ENCODE data around the gene KITLG. TPM values are rescaled to one million over a fixed set of nuclear protein-coding genes. Genes with fewer than 3 reads are reported as not detected.
A peak's percentile ranks its signal among the peaks of the same experiment; 100 is the strongest.
"Not testable (repeated sequence)": the region's sequence is repeated elsewhere in the genome, so short reads cannot be mapped to it uniquely, and the experiment has no call there.

Gene KITLG, protein sequence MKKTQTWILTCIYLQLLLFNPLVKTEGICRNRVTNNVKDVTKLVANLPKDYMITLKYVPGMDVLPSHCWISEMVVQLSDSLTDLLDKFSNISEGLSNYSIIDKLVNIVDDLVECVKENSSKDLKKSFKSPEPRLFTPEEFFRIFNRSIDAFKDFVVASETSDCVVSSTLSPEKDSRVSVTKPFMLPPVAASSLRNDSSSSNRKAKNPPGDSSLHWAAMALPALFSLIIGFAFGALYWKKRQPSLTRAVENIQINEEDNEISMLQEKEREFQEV
- 4.6 and 5.7 TPM in 2 replicates for total RNA-seq (2021)
- percentile 57 among the genes with signal in this experiment for Bru-seq, nascent RNA
- percentile 56 among the genes with signal in this experiment for BruChase-seq, experiment 1, labeled RNA remaining after a 2-hour chase
- percentile 44 among the genes with signal in this experiment for BruChase-seq, experiment 2, labeled RNA remaining after a 6-hour chase
- long read RNA-seq, full-length matches to known transcripts: 2 of 2 reads
- long read RNA-seq, partial matches to known transcripts: 0 of 2 reads
- long read RNA-seq, other reads (novel, unspliced or antisense): 0 of 2 reads

DNA sequence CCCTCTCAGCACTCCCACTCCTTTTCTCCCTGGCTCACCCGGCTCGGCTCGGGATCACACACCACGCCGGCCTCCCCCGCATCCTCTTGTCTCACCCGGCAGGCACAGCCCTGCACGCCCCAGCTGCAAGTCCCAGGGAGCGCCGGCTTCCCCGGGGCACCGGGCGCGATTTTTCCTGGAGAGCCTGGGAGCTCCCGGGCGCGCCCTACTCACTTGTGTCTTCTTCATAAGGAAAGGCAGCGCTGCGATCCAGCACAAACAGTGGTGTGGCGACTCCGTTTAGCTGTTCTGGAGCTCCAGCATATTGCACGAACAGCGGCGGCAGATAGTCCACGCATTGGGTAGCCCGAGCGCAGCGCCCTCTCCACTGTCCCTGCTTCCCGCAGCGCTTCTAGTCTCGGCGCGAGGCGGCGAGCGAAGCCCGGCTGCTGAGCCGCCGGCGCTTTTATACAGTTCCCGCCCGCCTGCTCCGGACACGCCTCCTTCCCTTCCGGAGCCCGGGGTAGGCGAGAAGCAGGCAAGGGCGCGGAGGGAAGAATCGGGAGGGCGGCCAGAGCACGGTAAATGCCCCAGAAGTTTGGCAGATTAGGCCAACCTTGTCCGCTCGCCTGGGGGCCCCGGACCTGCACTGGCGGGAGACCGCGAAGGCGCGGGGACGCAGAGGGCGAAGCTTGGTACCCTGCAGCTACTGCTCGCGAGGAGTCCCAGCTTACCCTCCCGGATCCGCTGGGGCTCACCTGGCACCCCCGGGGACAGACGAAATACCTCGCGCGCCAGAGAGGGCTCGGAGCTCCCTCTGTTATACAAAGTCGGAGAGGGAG is at the start of gene KITLG:
KITLG (minus strand) TSS at position 421 of the 821 bp plus-strand sequence; CDS start at position 228, 193 bp downstream.
- DNase-seq (ENCODE audit: low spot score): peak; percentile 89
- Histone ChIP-seq H3K36me3 (ENCODE audit: insufficient read depth, low read length, poor library complexity, severe bottlenecking) (no peaks in the 10 kb centered on the region), H3K9me3 (ENCODE audit: low read depth, low read length, poor library complexity, severe bottlenecking) (no peaks in the 10 kb centered on the region), H3K27me3 (replicated peaks; ENCODE audit: insufficient read depth, low read depth, low read length, poor library complexity) (no peaks in the 10 kb centered on the region), H3K27ac (ENCODE audit: low read depth, low read length, poor library complexity, severe bottlenecking) (no peak within 1 kb of the TSS), H3K4me3 (ENCODE audit: low read depth, low read length, poor library complexity, severe bottlenecking) (peak within 1 kb of the TSS; percentile 65), H3K4me1 (ENCODE audit: insufficient read depth, low read length, poor library complexity, severe bottlenecking) (peaks cover 12% of the 10 kb centered on the region)
- intact Hi-C loops (cut with micrococcal nuclease; ENCODE audit: unreplicated experiment): no loop called here
- POLR2A ChIA-PET (ENCODE audit: low non-redundant PET): interaction anchor here (0.6 to 0.7 kb wide), 2 partner anchors 14 to 15 kb away, joined by 3 to 19 read pairs; no protein-coding TSS in a partner anchor
- TF ChIP-seq, protein P1, sequence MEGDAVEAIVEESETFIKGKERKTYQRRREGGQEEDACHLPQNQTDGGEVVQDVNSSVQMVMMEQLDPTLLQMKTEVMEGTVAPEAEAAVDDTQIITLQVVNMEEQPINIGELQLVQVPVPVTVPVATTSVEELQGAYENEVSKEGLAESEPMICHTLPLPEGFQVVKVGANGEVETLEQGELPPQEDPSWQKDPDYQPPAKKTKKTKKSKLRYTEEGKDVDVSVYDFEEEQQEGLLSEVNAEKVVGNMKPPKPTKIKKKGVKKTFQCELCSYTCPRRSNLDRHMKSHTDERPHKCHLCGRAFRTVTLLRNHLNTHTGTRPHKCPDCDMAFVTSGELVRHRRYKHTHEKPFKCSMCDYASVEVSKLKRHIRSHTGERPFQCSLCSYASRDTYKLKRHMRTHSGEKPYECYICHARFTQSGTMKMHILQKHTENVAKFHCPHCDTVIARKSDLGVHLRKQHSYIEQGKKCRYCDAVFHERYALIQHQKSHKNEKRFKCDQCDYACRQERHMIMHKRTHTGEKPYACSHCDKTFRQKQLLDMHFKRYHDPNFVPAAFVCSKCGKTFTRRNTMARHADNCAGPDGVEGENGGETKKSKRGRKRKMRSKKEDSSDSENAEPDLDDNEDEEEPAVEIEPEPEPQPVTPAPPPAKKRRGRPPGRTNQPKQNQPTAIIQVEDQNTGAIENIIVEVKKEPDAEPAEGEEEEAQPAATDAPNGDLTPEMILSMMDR (conservative IDR thresholded peaks at IDR 0.05; ENCODE audit: low read depth, low read length): peak; percentile 46
- no peak for TF ChIP-seq EZH2 (IDR thresholded peaks at IDR 0.05; ENCODE audit: borderline replicate concordance, low read depth, low read length, poor library complexity, severe bottlenecking)
- CTCF ChIA-PET: interaction anchor here (0.7 kb wide), 1 partner anchor 59 kb away, joined by 3 read pairs; no protein-coding TSS in a partner anchor
- no TSS peak for BruUV-seq (replicated peaks)

- CTCF ChIA-PET: interaction anchor here (0.7 kb wide), 1 partner anchor 159 kb away, joined by 3 read pairs; no protein-coding TSS in a partner anchor
- intact Hi-C loops (cut with micrococcal nuclease; ENCODE audit: unreplicated experiment): no loop called here
- no peaks in the 10 kb centered on the region for H3K4me1 ChIP-seq (ENCODE audit: insufficient read depth, low read length, poor library complexity, severe bottlenecking)
- BruUV-seq (replicated peaks): no TSS peak
- H3K27me3 ChIP-seq (replicated peaks; ENCODE audit: insufficient read depth, low read depth, low read length, poor library complexity): no peaks in the 10 kb centered on the region
- DNase-seq (ENCODE audit: low spot score): no peak
- H3K9me3 ChIP-seq (ENCODE audit: low read depth, low read length, poor library complexity, severe bottlenecking): no peaks in the 10 kb centered on the region
- no peak overlapping the region for H3K4me3 ChIP-seq (ENCODE audit: low read depth, low read length, poor library complexity, severe bottlenecking)
- no peaks in the 10 kb centered on the region for H3K36me3 ChIP-seq (ENCODE audit: insufficient read depth, low read length, poor library complexity, severe bottlenecking)
- no peak overlapping the region for H3K27ac ChIP-seq (ENCODE audit: low read depth, low read length, poor library complexity, severe bottlenecking)
- no peak for TF ChIP-seq EZH2 (IDR thresholded peaks at IDR 0.05; ENCODE audit: borderline replicate concordance, low read depth, low read length, poor library complexity, severe bottlenecking)
- TF ChIP-seq, protein P1 (conservative IDR thresholded peaks at IDR 0.05; ENCODE audit: low read depth, low read length): no peak
- POLR2A ChIA-PET (ENCODE audit: low non-redundant PET): no interaction called here
These were observed 48.7 kb upstream of the KITLG start for GRCh38 chr12:88628856-88629509.

DNA sequence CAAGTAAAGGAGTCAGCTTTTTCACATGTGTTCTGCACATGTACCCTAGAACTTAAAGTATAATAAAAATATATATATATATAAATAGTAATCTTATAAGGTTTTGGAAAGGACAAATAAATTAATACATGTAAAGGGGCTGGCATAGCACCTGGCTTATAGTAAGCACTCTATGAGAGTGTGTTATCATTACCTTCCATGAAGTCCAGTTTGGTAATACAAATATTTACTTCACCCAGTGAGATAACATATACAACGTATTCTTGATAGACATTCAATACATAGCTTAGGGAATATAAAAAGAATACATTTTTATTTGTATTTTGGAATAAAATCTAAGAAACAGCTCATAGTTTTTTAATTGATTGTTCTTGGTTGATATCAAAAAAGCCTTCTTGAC is 47.8 kb upstream of the KITLG start:
- H3K4me1 ChIP-seq (ENCODE audit: insufficient read depth, low read length, poor library complexity, severe bottlenecking); intact Hi-C loops (cut with micrococcal nuclease; ENCODE audit: unreplicated experiment); H3K4me3 ChIP-seq (ENCODE audit: low read depth, low read length, poor library complexity, severe bottlenecking); H3K36me3 ChIP-seq (ENCODE audit: insufficient read depth, low read length, poor library complexity, severe bottlenecking); H3K9me3 ChIP-seq (ENCODE audit: low read depth, low read length, poor library complexity, severe bottlenecking); H3K27me3 ChIP-seq (replicated peaks; ENCODE audit: insufficient read depth, low read depth, low read length, poor library complexity); H3K27ac ChIP-seq (ENCODE audit: low read depth, low read length, poor library complexity, severe bottlenecking); CTCF ChIA-PET; POLR2A ChIA-PET (ENCODE audit: low non-redundant PET); DNase-seq (ENCODE audit: low spot score); BruUV-seq (replicated peaks): not testable (repeated sequence)
